RWPE2 (cell line): ENCODE data around the gene CDKN2B-AS1.

Source experiments
- ATAC-seq: fragments of 200-7000 bp; cut with Tn5 transposase; 3 replicates; pipeline ENCODE4 v1.9.1; 2021; ENCODE audit warnings: low read depth
- DNase-seq: peaks from one replicate; pipeline ENCODE4 v3.0.0-alpha.2; 2020; ENCODE audit warnings: low spot score
- H3K27ac ChIP-seq: fragments of 450-650 bp; 2 replicates; pipeline ENCODE4 v1.5.1; 2017; ENCODE audit warnings: mild to moderate bottlenecking; ENCODE audit not compliant: poor library complexity, severe bottlenecking
- H3K27me3 ChIP-seq: fragments of 250-450 bp; sonication (Bioruptor Pico); 2 replicates; pipeline ENCODE4 v1.5.1; 2021; ENCODE audit warnings: mild to moderate bottlenecking, moderate library complexity; ENCODE audit not compliant: insufficient read depth, poor library complexity, severe bottlenecking
- H3K36me3 ChIP-seq: fragments of 250-450 bp; sonication (Bioruptor Pico); 2 replicates; pipeline ENCODE4 v1.5.1; 2020; ENCODE audit warnings: low read depth, mild to moderate bottlenecking, moderate library complexity
- H3K4me1 ChIP-seq: fragments of 250-450 bp; sonication (Bioruptor Pico); 2 replicates; pipeline ENCODE4 v1.5.1; 2021; ENCODE audit warnings: mild to moderate bottlenecking, moderate library complexity; ENCODE audit not compliant: insufficient read depth, poor library complexity, severe bottlenecking
- H3K4me3 ChIP-seq: fragments of 250-450 bp; sonication (Bioruptor Pico); 2 replicates; pipeline ENCODE4 v1.5.1; 2021; ENCODE audit warnings: mild to moderate bottlenecking, moderate library complexity; ENCODE audit not compliant: severe bottlenecking
- H3K9me3 ChIP-seq: fragments of 250-450 bp; sonication (Bioruptor Pico); 2 replicates; pipeline ENCODE4 v1.5.1; 2021; ENCODE audit warnings: mild to moderate bottlenecking, moderate library complexity; ENCODE audit not compliant: severe bottlenecking
- TF ChIP-seq, protein P1 (sequence below): fragments of 450-650 bp; IDR thresholded peaks from one replicate; pipeline ENCODE4 v1.5.1; 2017; ENCODE audit warnings: mild to moderate bottlenecking, moderate library complexity; ENCODE audit not compliant: poor library complexity, severe bottlenecking

CDKN2B-AS1 gene

GRCh38 chr9:22030101-22030598, 35.6 kb downstream of the CDKN2B-AS1 start:
- Histone ChIP-seq H3K36me3 (peaks cover 11% of the 10 kb centered on the region), H3K4me1 (peaks cover 40% of the 10 kb centered on the region), H3K27ac (peak overlapping the region; percentile 83), H3K4me3 (no peak overlapping the region), H3K27me3 (no peaks in the 10 kb centered on the region), H3K9me3 (no peaks in the 10 kb centered on the region)
- ATAC-seq (peak; percentile 90), DNase-seq (no peak)
- TF ChIP-seq, protein P1, sequence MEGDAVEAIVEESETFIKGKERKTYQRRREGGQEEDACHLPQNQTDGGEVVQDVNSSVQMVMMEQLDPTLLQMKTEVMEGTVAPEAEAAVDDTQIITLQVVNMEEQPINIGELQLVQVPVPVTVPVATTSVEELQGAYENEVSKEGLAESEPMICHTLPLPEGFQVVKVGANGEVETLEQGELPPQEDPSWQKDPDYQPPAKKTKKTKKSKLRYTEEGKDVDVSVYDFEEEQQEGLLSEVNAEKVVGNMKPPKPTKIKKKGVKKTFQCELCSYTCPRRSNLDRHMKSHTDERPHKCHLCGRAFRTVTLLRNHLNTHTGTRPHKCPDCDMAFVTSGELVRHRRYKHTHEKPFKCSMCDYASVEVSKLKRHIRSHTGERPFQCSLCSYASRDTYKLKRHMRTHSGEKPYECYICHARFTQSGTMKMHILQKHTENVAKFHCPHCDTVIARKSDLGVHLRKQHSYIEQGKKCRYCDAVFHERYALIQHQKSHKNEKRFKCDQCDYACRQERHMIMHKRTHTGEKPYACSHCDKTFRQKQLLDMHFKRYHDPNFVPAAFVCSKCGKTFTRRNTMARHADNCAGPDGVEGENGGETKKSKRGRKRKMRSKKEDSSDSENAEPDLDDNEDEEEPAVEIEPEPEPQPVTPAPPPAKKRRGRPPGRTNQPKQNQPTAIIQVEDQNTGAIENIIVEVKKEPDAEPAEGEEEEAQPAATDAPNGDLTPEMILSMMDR: no peak

DNA sequence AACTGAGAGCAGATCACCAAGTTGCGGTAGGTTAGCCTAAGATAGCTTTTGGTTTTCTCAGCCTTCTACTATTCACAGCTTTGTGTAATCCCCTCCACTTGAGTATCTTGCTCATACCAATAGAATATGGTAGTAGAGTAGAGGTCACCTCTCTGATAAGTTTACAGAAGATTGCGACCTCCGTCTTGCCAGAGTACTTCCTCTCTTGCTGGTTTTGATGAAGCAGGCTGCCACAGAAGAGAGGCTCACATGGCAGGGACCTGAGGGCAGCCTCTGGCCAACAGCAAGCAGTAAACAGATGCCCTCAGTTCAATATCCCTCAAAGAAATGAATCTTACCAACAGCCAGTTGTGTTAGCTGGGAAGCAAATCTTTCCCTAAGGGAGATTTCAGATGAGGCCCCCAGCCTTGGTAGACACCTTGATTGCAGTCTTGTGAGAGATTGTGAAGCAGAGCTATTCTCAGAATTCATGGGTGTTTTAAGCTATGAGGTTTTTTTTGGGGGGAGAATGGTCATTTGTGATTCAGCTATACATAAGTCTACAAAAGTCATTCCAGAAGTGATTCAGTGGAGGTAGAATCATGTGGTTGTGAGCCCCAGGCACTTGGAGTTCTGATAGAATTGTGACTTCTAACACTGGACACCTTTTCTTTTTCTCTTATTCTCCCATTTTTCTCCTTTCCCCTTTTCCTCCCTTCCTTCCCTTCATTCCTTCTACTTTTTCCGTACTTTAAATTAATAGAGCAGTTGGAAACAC, 37.2 kb downstream of the CDKN2B-AS1 start:
- no peak for DNase-seq
- peak overlapping the region; percentile 16 for H3K27ac ChIP-seq
- H3K4me3 ChIP-seq: no peak overlapping the region

DNA sequence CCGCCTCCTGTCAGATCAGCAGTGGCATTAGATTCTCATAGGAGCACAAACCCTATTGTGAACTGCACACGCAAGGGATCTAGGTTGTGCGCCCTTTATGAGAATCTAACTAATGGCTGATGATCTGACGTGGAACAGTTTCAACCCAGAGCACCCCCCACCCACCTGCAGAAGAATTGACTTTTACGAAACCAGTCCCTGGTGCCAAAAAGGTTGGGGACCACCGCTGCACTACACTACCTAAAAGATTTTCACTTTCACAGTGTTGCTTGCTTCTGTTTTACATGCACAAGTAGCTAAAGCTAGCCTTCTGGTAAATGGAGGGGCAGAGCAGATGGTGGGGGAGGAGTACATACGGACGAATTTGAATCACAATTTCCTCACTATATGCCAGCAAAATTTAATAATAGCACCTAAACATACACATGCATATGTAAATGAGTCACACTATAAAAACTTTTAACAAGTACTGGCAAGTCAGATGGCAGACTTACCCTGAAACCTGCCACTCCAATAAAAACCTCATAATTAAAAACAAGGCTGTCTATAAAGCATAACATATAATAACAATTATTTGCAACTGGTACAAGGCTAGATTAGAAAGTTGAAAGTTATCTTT, 38.5 kb downstream of the CDKN2B-AS1 start:
- ATAC-seq: peak; percentile 15; the same call in 2 of the 3 replicates
- peak overlapping the region; percentile 16 for H3K27ac ChIP-seq
- H3K36me3 ChIP-seq: peaks cover 11% of the 10 kb centered on the region
- TF ChIP-seq, protein P1: no peak
- DNase-seq: no peak
- H3K27me3 ChIP-seq: no peaks in the 10 kb centered on the region
- no peaks in the 10 kb centered on the region for H3K9me3 ChIP-seq
- peaks cover 64% of the 10 kb centered on the region for H3K4me1 ChIP-seq
- no peak overlapping the region for H3K4me3 ChIP-seq

More for the DNA sequence above, 37.2 kb downstream of the CDKN2B-AS1 start:
- H3K9me3 ChIP-seq: no peaks in the 10 kb centered on the region
- no peaks in the 10 kb centered on the region for H3K27me3 ChIP-seq
- no peak for ATAC-seq
- H3K4me1 ChIP-seq: peaks cover 51% of the 10 kb centered on the region
- peaks cover 11% of the 10 kb centered on the region for H3K36me3 ChIP-seq
- TF ChIP-seq, protein P1: no peak

GRCh38 chr9:22035591-22036011, 41.0 kb downstream of the CDKN2B-AS1 start:
- H3K36me3 ChIP-seq: peaks cover 10% of the 10 kb centered on the region
- H3K4me3 ChIP-seq: no peak overlapping the region
- DNase-seq: no peak
- H3K9me3 ChIP-seq: no peaks in the 10 kb centered on the region
- ATAC-seq: no peak
- no peaks in the 10 kb centered on the region for H3K27me3 ChIP-seq
- TF ChIP-seq, protein P1: no peak
- H3K27ac ChIP-seq: peak overlapping the region; percentile 87
- peaks cover 75% of the 10 kb centered on the region for H3K4me1 ChIP-seq
